ENCODE data around the gene LAIR2.

GRCh38 chr19:54521860-54522513 is 19.4 kb downstream of the LAIR2 start:
- no peak for TF ChIP-seq EZH2 (IDR thresholded peaks at IDR 0.05; ENCODE audit: low read depth)
- TF ChIP-seq, protein P1, sequence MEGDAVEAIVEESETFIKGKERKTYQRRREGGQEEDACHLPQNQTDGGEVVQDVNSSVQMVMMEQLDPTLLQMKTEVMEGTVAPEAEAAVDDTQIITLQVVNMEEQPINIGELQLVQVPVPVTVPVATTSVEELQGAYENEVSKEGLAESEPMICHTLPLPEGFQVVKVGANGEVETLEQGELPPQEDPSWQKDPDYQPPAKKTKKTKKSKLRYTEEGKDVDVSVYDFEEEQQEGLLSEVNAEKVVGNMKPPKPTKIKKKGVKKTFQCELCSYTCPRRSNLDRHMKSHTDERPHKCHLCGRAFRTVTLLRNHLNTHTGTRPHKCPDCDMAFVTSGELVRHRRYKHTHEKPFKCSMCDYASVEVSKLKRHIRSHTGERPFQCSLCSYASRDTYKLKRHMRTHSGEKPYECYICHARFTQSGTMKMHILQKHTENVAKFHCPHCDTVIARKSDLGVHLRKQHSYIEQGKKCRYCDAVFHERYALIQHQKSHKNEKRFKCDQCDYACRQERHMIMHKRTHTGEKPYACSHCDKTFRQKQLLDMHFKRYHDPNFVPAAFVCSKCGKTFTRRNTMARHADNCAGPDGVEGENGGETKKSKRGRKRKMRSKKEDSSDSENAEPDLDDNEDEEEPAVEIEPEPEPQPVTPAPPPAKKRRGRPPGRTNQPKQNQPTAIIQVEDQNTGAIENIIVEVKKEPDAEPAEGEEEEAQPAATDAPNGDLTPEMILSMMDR (conservative IDR thresholded peaks at IDR 0.05) = no peak

Measured in PC-9 (cell line).